Spleen (tissue), 11 donors: ENCODE data around the gene BRS3. TPM values are rescaled to one million over a fixed set of nuclear protein-coding genes. Genes with fewer than 3 reads are reported as not detected.

Source experiments
- DNase-seq: peaks from one replicate; pipeline ENCODE4 v3.0.0-alpha.2; 2020
- H3K27ac ChIP-seq, 8 donors: fragments of 200-600 bp; sonication (generic) in 7 of 8; 1 replicate in 4 of 8; 2 replicates in 4 of 8; pipeline versions ENCODE4 v1.5.0 to v1.8.0; 2016 to 2021; ENCODE audit warnings: inconsistent platforms in 4 of 8, mild to moderate bottlenecking in 4 of 8, moderate library complexity in 1 of 8
- H3K27me3 ChIP-seq, 7 donors: fragments of 200-600 bp; sonication (generic) in 6 of 7; replicated peaks in 1 of 7; 1 replicate in 4 of 7; 2 replicates in 3 of 7; pipeline versions ENCODE4 v1.5.0 to v1.8.0; 2016 to 2021; ENCODE audit warnings: inconsistent platforms in 3 of 7, mild to moderate bottlenecking in 1 of 7
- H3K36me3 ChIP-seq, 6 donors: fragments of 200-600 bp; sonication (generic) in 5 of 6; 1 replicate in 4 of 6; 2 replicates in 2 of 6; pipeline versions ENCODE4 v1.5.0 to v1.8.0; 2016 to 2021; ENCODE audit warnings: inconsistent platforms in 2 of 6
- H3K4me1 ChIP-seq, 6 donors: fragments of 200-600 bp; sonication (generic) in 5 of 6; 1 replicate in 3 of 6; 2 replicates in 3 of 6; pipeline versions ENCODE4 v1.5.0 to v1.8.0; 2016 to 2021; ENCODE audit warnings: inconsistent platforms in 3 of 6
- H3K4me3 ChIP-seq, 8 donors: fragments of 200-600 bp; sonication (generic) in 7 of 8; 1 replicate in 4 of 8; 2 replicates in 4 of 8; pipeline versions ENCODE4 v1.5.0 to v1.8.0; 2016 to 2021; ENCODE audit warnings: inconsistent platforms in 4 of 8, mild to moderate bottlenecking in 4 of 8, moderate library complexity in 2 of 8
- H3K9me3 ChIP-seq, 8 donors: fragments of 200-600 bp; sonication (generic) in 7 of 8; 1 replicate in 4 of 8; 2 replicates in 4 of 8; pipeline versions ENCODE4 v1.5.0 to v1.8.0; 2016 to 2021; ENCODE audit warnings: inconsistent platforms in 4 of 8
- CTCF ChIP-seq, 11 experiments: fragments of 200-600 bp in 7 of 11; fragments of 450-650 bp in 4 of 11; sonication (generic) in 4 of 11; IDR thresholded peaks in 8 of 11; conservative IDR thresholded peaks in 3 of 11; 1 replicate in 7 of 11; 2 replicates in 4 of 11; pipeline versions ENCODE4 v1.4.0 to v1.8.0; 2016 to 2021; ENCODE audit warnings: antibody characterized with exemption in 11 of 11, inconsistent platforms in 4 of 11, mild to moderate bottlenecking in 1 of 11
- POLR2A ChIP-seq, 3 donors: fragments of 450-650 bp; IDR thresholded peaks; one replicate each; pipeline ENCODE4 v1.5.1; 2017; ENCODE audit warnings: antibody characterized with exemption in 3 of 3, mild to moderate bottlenecking in 1 of 3
- POLR2AphosphoS5 ChIP-seq, 3 donors: sonication (generic); formaldehyde crosslinking; IDR thresholded peaks; one replicate each; pipeline ENCODE4 v1.5.1; 2017; ENCODE audit warnings: antibody characterized with exemption in 3 of 3
- WGBS, 5 donors: extraction: QIAGEN DNeasy Blood & Tissue Kit in 3 of 5; methylation state at CpG; one replicate each; pipeline versions ENCODE4 v1.1.5 to v1.1.7; 2013 to 2018; 5-methylcytosine and 5-hydroxymethylcytosine counted together
- intact Hi-C: fragments of 100-400 bp; cut with DNase I; formaldehyde crosslinking; loops from one replicate; pipeline ENCODE4 v1.15.0; 2023; ENCODE audit warnings: low total_unique reads
- polyA plus RNA-seq, 3 donors: library from polyadenylated mRNA; stranded (reverse); fragments of 200-250 nt; gene quantifications; one replicate each; pipeline ENCODE4 v1.2.1, GENCODE V29; 2013
- total RNA-seq, 7 donors: library from RNA; depleted of rRNA in 3 of 7; stranded (reverse); fragments of >200 nt in 3 of 7; fragmentation: NEBNext Ultra II Directional in 4 of 7; extraction: Animal tissue kit (Norgen Biotek cat#: 25700) in 4 of 7; gene quantifications; one replicate each; pipeline versions ENCODE4 v1.1.0 to v1.2.1, GENCODE V29; 2016 to 2021
- donor health status: healthy with polysubstance abuse.
- donor health status: DM: no; HTN: no; CAD: no; lungs with moderate emphysema.
- donor health status: DM: no; HTN: no; CAD: no.
- donor health status: Bipolar disorder and iron deficiency.
- donor health status: healthy.
- donor health status: DM: no; HTN: no; CAD: no.
- donor health status: DM: yes; HTN: yes; CAD: no.

BRS3 gene
- total and polyA plus RNA-seq, 10 donors = not detected

GRCh38 chrX:136468391-136469103, 19.2 kb upstream of the BRS3 start:
- intact Hi-C loops = no loop called here
- TF ChIP-seq POLR2A (IDR thresholded peaks at IDR 0.05) = no peak
- no peak for TF ChIP-seq POLR2AphosphoS5 (IDR thresholded peaks at IDR 0.05)
- no peaks in the 10 kb centered on the region for H3K27me3 ChIP-seq

GRCh38 chrX:136473663-136474062, 14.1 kb upstream of the BRS3 start:
- Histone ChIP-seq H3K9me3 (no peaks in the 10 kb centered on the region), H3K36me3 (no peaks in the 10 kb centered on the region), H3K27me3 (no peaks in the 10 kb centered on the region), H3K4me3 (no peak overlapping the region), H3K4me1 (no peaks in the 10 kb centered on the region), H3K27ac (no peak overlapping the region)
- DNase-seq = no peak
- TF ChIP-seq POLR2A (IDR thresholded peaks at IDR 0.05) (no peak), CTCF (IDR thresholded peaks at IDR 0.05 in 8 of 11, conservative IDR thresholded peaks at IDR 0.05 in 3 of 11) (no peak), POLR2AphosphoS5 (IDR thresholded peaks at IDR 0.05) (no peak)
- intact Hi-C loops = no loop called here
- WGBS, 5 donors = 44 to 80% (median 65%) methylated on average over 4 of the region's 4 CpGs

More at GRCh38 chrX:136468391-136469103, 19.2 kb upstream of the BRS3 start:
- no peaks in the 10 kb centered on the region for H3K4me1 ChIP-seq
- no peak overlapping the region for H3K4me3 ChIP-seq
- 83 to 92% (median 89%) methylated on average over 1 to 2 of the region's 2 CpGs for WGBS, 5 donors
- no peaks in the 10 kb centered on the region for H3K36me3 ChIP-seq
- no peak for DNase-seq
- H3K9me3 ChIP-seq = no peaks in the 10 kb centered on the region
- H3K27ac ChIP-seq = no peak overlapping the region

GRCh38 chrX:136475236-136475635, 12.5 kb upstream of the BRS3 start:
- DNase-seq = no peak
- Histone ChIP-seq H3K27ac (no peak overlapping the region), H3K4me1 (no peaks in the 10 kb centered on the region), H3K4me3 (no peak overlapping the region), H3K36me3 (no peaks in the 10 kb centered on the region), H3K27me3 (no peaks in the 10 kb centered on the region), H3K9me3 (no peaks in the 10 kb centered on the region)
- TF ChIP-seq POLR2A (IDR thresholded peaks at IDR 0.05) (no peak), POLR2AphosphoS5 (IDR thresholded peaks at IDR 0.05) (no peak), CTCF (IDR thresholded peaks at IDR 0.05 in 8 of 11, conservative IDR thresholded peaks at IDR 0.05 in 3 of 11) (no peak)
- 50 to 88% (median 79%) methylated on average over 3 of the region's 3 CpGs for WGBS, 5 donors
- intact Hi-C loops = no loop called here

- no peak overlapping the region for H3K4me3 ChIP-seq
- intact Hi-C loops = no loop called here
- no peak for DNase-seq
- no peaks in the 10 kb centered on the region for H3K36me3 ChIP-seq
- H3K27ac ChIP-seq = no peak overlapping the region
- no peaks in the 10 kb centered on the region for H3K4me1 ChIP-seq
- H3K9me3 ChIP-seq = no peaks in the 10 kb centered on the region
- H3K27me3 ChIP-seq = no peaks in the 10 kb centered on the region
- WGBS, 5 donors = 79 to 86% (median 84%) methylated on average over 2 of the region's 2 CpGs
- TF ChIP-seq POLR2A (IDR thresholded peaks at IDR 0.05) (no peak), POLR2AphosphoS5 (IDR thresholded peaks at IDR 0.05) (no peak), CTCF (IDR thresholded peaks at IDR 0.05 in 8 of 11, conservative IDR thresholded peaks at IDR 0.05 in 3 of 11) (no peak)
Measured at GRCh38 chrX:136476501-136476900, 11.2 kb upstream of the BRS3 start.
